ENCODE data around the gene FNIP2. TPM values are rescaled to one million over a fixed set of nuclear protein-coding genes. Genes with fewer than 3 reads are reported as not detected.
A peak's percentile ranks its signal among the peaks of the same experiment; 100 is the strongest.
"Not testable (repeated sequence)": the region's sequence is repeated elsewhere in the genome, so short reads cannot be mapped to it uniquely, and the experiment has no call there.

Gene FNIP2
- total RNA-seq, 2 donors from 2014 or later, result 15.5 to 26.4 TPM

GRCh38 chr4:158885564-158885963 lies 116.7 kb downstream of the FNIP2 start:
- no peak for ATAC-seq
- no peak for DNase-seq (ENCODE audit: low spot score in 2 of 2)
- H3K9me3 Mint-ChIP-seq, result no peaks in the 10 kb centered on the region
- peaks cover 0 to 6% of the 10 kb centered on the region in 2 donors for H3K36me3 Mint-ChIP-seq
- H3K27ac Mint-ChIP-seq, result no peak overlapping the region

GRCh38 chr4:158890294-158890693 lies 121.5 kb downstream of the FNIP2 start:
- Mint-ChIP-seq H3K36me3 (no peaks in the 10 kb centered on the region), H3K9me3 (no peaks in the 10 kb centered on the region), H3K27ac (no peak overlapping the region)
- DNase-seq (ENCODE audit: low spot score in 2 of 2) (no peak), ATAC-seq (no peak)

GRCh38 chr4:158891256-158891655 lies 122.4 kb downstream of the FNIP2 start:
- no peaks in the 10 kb centered on the region for H3K9me3 Mint-ChIP-seq
- H3K27ac Mint-ChIP-seq, result no peak overlapping the region
- DNase-seq (ENCODE audit: low spot score in 2 of 2) (no peak), ATAC-seq (no peak)
- H3K36me3 Mint-ChIP-seq, result peaks cover 6 to 8% of the 10 kb centered on the region in 2 donors

- DNase-seq (ENCODE audit: low spot score in 2 of 2), result no peak
- no peak for ATAC-seq
- Mint-ChIP-seq H3K36me3 (peaks cover 26 to 39% of the 10 kb centered on the region in 2 donors), H3K27ac (no peak overlapping the region), H3K9me3 (peaks cover 2 to 6% of the 10 kb centered on the region in 2 donors)
Measured at GRCh38 chr4:158894826-158895225, 126.0 kb downstream of the FNIP2 start.

GRCh38 chr4:158895797-158896576 lies 127.2 kb downstream of the FNIP2 start:
- Mint-ChIP-seq H3K36me3 (peaks cover 35 to 49% of the 10 kb centered on the region in 2 donors), H3K9me3 (peaks cover 2 to 6% of the 10 kb centered on the region in 2 donors), H3K27ac (no peak overlapping the region)
- ATAC-seq (no peak), DNase-seq (ENCODE audit: low spot score in 2 of 2) (no peak)

- not testable (repeated sequence) for ATAC-seq; DNase-seq (ENCODE audit: low spot score in 2 of 2); H3K9me3 Mint-ChIP-seq; H3K27ac Mint-ChIP-seq
- peaks cover 40 to 56% of the 10 kb centered on the region in 2 donors for H3K36me3 Mint-ChIP-seq
Measured at GRCh38 chr4:158896577-158897238, 127.9 kb downstream of the FNIP2 start.

GRCh38 chr4:158900408-158900807 lies 131.6 kb downstream of the FNIP2 start:
- not testable (repeated sequence) for H3K27ac Mint-ChIP-seq; DNase-seq (ENCODE audit: low spot score in 2 of 2); ATAC-seq; H3K9me3 Mint-ChIP-seq
- peaks cover 47 to 71% of the 10 kb centered on the region in 2 donors for H3K36me3 Mint-ChIP-seq

- not testable (repeated sequence) for H3K9me3 Mint-ChIP-seq; ATAC-seq; DNase-seq (ENCODE audit: low spot score in 2 of 2); H3K27ac Mint-ChIP-seq
- peaks cover 32 to 55% of the 10 kb centered on the region in 2 donors for H3K36me3 Mint-ChIP-seq
Measured at GRCh38 chr4:158902280-158903078, 133.7 kb downstream of the FNIP2 start.

- H3K9me3 Mint-ChIP-seq, result peaks cover 2 to 6% of the 10 kb centered on the region in 2 donors
- no peak for ATAC-seq
- peaks cover 31 to 49% of the 10 kb centered on the region in 2 donors for H3K36me3 Mint-ChIP-seq
- no peak for DNase-seq (ENCODE audit: low spot score in 2 of 2)
- H3K27ac Mint-ChIP-seq, result no peak overlapping the region
Measured at GRCh38 chr4:158903079-158903456, 134.2 kb downstream of the FNIP2 start.

- DNase-seq (ENCODE audit: low spot score in 2 of 2), result no peak
- no peak for ATAC-seq
- H3K36me3 Mint-ChIP-seq, result peaks cover 29 to 44% of the 10 kb centered on the region in 2 donors
- H3K9me3 Mint-ChIP-seq, result peaks cover 2 to 4% of the 10 kb centered on the region in 2 donors
- no peak overlapping the region for H3K27ac Mint-ChIP-seq
Measured at GRCh38 chr4:158903472-158904043, 134.7 kb downstream of the FNIP2 start.

- no peaks in the 10 kb centered on the region for H3K9me3 Mint-ChIP-seq
- no peak for DNase-seq (ENCODE audit: low spot score in 2 of 2)
- H3K36me3 Mint-ChIP-seq, result peaks cover 21 to 32% of the 10 kb centered on the region in 2 donors
Measured at GRCh38 chr4:158904815-158905214, 136.0 kb downstream of the FNIP2 start.

GRCh38 chr4:158906073-158906472 lies 137.2 kb downstream of the FNIP2 start:
- Mint-ChIP-seq H3K36me3 (peaks cover 11 to 21% of the 10 kb centered on the region in 2 donors), H3K9me3 (no peaks in the 10 kb centered on the region), H3K27ac (peak overlapping the region in 1 of 2 donors; percentile 14)
- no peak for DNase-seq (ENCODE audit: low spot score in 2 of 2)
- peak in 1 of 2 donors; percentile 58 for ATAC-seq

More at GRCh38 chr4:158904815-158905214, 136.0 kb downstream of the FNIP2 start:
- ATAC-seq, result no peak
- no peak overlapping the region for H3K27ac Mint-ChIP-seq

- DNase-seq (ENCODE audit: low spot score in 2 of 2) (no peak), ATAC-seq (no peak)
- no peaks in the 10 kb centered on the region for H3K36me3 Mint-ChIP-seq
- no peaks in the 10 kb centered on the region for H3K9me3 Mint-ChIP-seq
- peak overlapping the region in 1 of 2 donors; percentile 39 for H3K27ac Mint-ChIP-seq
Measured at GRCh38 chr4:158912390-158912789, 143.6 kb downstream of the FNIP2 start.

- ATAC-seq (no peak), DNase-seq (ENCODE audit: low spot score in 2 of 2) (no peak)
- H3K36me3 Mint-ChIP-seq, result no peaks in the 10 kb centered on the region
- H3K9me3 Mint-ChIP-seq, result no peaks in the 10 kb centered on the region
- no peak overlapping the region for H3K27ac Mint-ChIP-seq
Measured at GRCh38 chr4:158912806-158913205, 144.0 kb downstream of the FNIP2 start.

GRCh38 chr4:158913766-158914165 lies 144.9 kb downstream of the FNIP2 start:
- no peak for DNase-seq (ENCODE audit: low spot score in 2 of 2)
- Mint-ChIP-seq H3K9me3 (no peaks in the 10 kb centered on the region), H3K27ac (no peak overlapping the region), H3K36me3 (no peaks in the 10 kb centered on the region)
- ATAC-seq, result no peak

- H3K27ac Mint-ChIP-seq, result no peak overlapping the region
- DNase-seq (ENCODE audit: low spot score in 2 of 2) (no peak), ATAC-seq (no peak)
- H3K36me3 Mint-ChIP-seq, result no peaks in the 10 kb centered on the region
- no peaks in the 10 kb centered on the region for H3K9me3 Mint-ChIP-seq
Measured at GRCh38 chr4:158914218-158914617, 145.4 kb downstream of the FNIP2 start.

Data from activated naive CD4-positive, alpha-beta T cell treated with anti-CD3 and anti-CD28 coated beads, Interleukin-2, amount 50 U/mL, for 72 hours (primary cell).